Body of pancreas (tissue), 4 donors: Measurements from ENCODE around the gene TLCD3B. TPM values are rescaled to one million over a fixed set of nuclear protein-coding genes. Genes with fewer than 3 reads are reported as not detected.

Experiments used
- ATAC-seq: fragments of 150-250 bp; one replicate; pipeline ENCODE4 v1.9.1; 2016
- DNase-seq, 4 donors: peaks; one replicate each; pipeline ENCODE4 v3.0.0-alpha.2; 2019
- H3K27ac ChIP-seq, 4 donors: fragments of 200-600 bp; sonication (generic); 1 replicate in 3 of 4; 2 replicates in 1 of 4; pipeline versions ENCODE4 v1.5.1 to v1.6.1; 2016 to 2019; ENCODE audit warnings: mild to moderate bottlenecking in 1 of 4, mixed read lengths in 1 of 4, moderate library complexity in 1 of 4
- H3K27me3 ChIP-seq, 2 donors: fragments of 200-600 bp; sonication (generic); one replicate each; pipeline ENCODE4 v1.6.0; 2016; ENCODE audit warnings: mild to moderate bottlenecking in 1 of 2
- H3K36me3 ChIP-seq, 2 donors: fragments of 200-600 bp; sonication (generic); replicated peaks in 1 of 2; 2 replicates each; pipeline ENCODE4 v1.5.1; 2016; ENCODE audit warnings: low read depth in 2 of 2; ENCODE audit not compliant: insufficient read depth in 1 of 2
- H3K4me1 ChIP-seq: fragments of 200-600 bp; sonication (generic); one replicate; pipeline ENCODE4 v1.6.0; 2016
- H3K4me3 ChIP-seq, 2 donors: fragments of 200-600 bp; sonication (generic); 1 replicate in 1 of 2; 2 replicates in 1 of 2; pipeline ENCODE4 v1.5.1; 2016 to 2019
- H3K9me3 ChIP-seq, 3 donors: fragments of 200-600 bp; sonication (generic); 1 replicate in 2 of 3; 2 replicates in 1 of 3; pipeline ENCODE4 v1.5.1; 2016
- CTCF ChIP-seq, 7 experiments: fragments of 450-650 bp in 4 of 7; fragments of 200-600 bp in 3 of 7; sonication (generic) in 3 of 7; IDR thresholded peaks; one replicate each; pipeline ENCODE4 v1.5.1; 2016 to 2019; ENCODE audit warnings: antibody characterized with exemption in 7 of 7
- POLR2A ChIP-seq, 3 donors: fragments of 450-650 bp; IDR thresholded peaks; one replicate each; pipeline ENCODE4 v1.6.1; 2016; ENCODE audit warnings: antibody characterized with exemption in 3 of 3, mild to moderate bottlenecking in 2 of 3
- WGBS, 2 donors: methylation state at CpG; one replicate each; pipeline ENCODE4 v1.1.5; 2017; 5-methylcytosine and 5-hydroxymethylcytosine counted together
- intact Hi-C: fragments of 100-400 bp; cut with DNase I; formaldehyde crosslinking; loops from one replicate; pipeline ENCODE4 v1.15.1; 2023
- total RNA-seq, 2 donors: library from RNA; depleted of rRNA; stranded (reverse); fragments of >200 nt; gene quantifications; one replicate each; pipeline ENCODE4 v1.1.0, GENCODE V29; 2016

TLCD3B gene
- total RNA-seq, 2 donors from 2014 or later, result not detected

GRCh38 chr16:30065943-30066760 lies 35.1 kb upstream of the TLCD3B start:
- intact Hi-C loops, result no loop called here
- no peaks in the 10 kb centered on the region for H3K9me3 ChIP-seq
- TF ChIP-seq CTCF (IDR thresholded peaks at IDR 0.05), result no peak
- peak in 1 of 3 donors; percentile 16 for TF ChIP-seq POLR2A (IDR thresholded peaks at IDR 0.05)
- peak overlapping the region; percentile 52 to 83 for H3K4me3 ChIP-seq
- peaks cover 45% of the 10 kb centered on the region for H3K4me1 ChIP-seq
- H3K27ac ChIP-seq, result peak overlapping the region; percentile 86 to 99 (median 94)
- DNase-seq (peak in 3 of 4 donors; percentile 59 to 64 (median 59)), ATAC-seq (peak; percentile 15)
- H3K36me3 ChIP-seq, result peaks cover 10 to 22% of the 10 kb centered on the region in 2 donors
- no peaks in the 10 kb centered on the region for H3K27me3 ChIP-seq
- WGBS, 2 donors, result 0% methylated on average over 25 to 43 of the region's 44 CpGs

- Histone ChIP-seq H3K27ac (peak within 1 kb of the TSS; percentile 86 to 99 (median 94)), H3K4me3 (peak within 1 kb of the TSS; percentile 52 to 83), H3K9me3 (no peaks in the 10 kb centered on the region), H3K27me3 (no peaks in the 10 kb centered on the region), H3K36me3 (peaks cover 10 to 19% of the 10 kb centered on the region in 2 donors), H3K4me1 (peaks cover 45% of the 10 kb centered on the region)
- peak; percentile 89 for ATAC-seq
- DNase-seq, result peak; percentile 96 to 98 (median 98)
- peak; percentile 93 to 98 (median 97) for TF ChIP-seq POLR2A (IDR thresholded peaks at IDR 0.05)
- TF ChIP-seq CTCF (IDR thresholded peaks at IDR 0.05), result peak in 2 of 7 experiments; percentile 12 to 18
- 1% methylated on average over 27 to 91 of the region's 99 CpGs for WGBS, 2 donors
- intact Hi-C loops, result no loop called here
Observed at GRCh38 chr16:30065102-30065942, 34.3 kb upstream of the TLCD3B start, which contains the start of gene ALDOA. ALDOA (plus strand) TSS chr16:30065760; CDS start chr16:30066898, 1,138 bp downstream.

DNA sequence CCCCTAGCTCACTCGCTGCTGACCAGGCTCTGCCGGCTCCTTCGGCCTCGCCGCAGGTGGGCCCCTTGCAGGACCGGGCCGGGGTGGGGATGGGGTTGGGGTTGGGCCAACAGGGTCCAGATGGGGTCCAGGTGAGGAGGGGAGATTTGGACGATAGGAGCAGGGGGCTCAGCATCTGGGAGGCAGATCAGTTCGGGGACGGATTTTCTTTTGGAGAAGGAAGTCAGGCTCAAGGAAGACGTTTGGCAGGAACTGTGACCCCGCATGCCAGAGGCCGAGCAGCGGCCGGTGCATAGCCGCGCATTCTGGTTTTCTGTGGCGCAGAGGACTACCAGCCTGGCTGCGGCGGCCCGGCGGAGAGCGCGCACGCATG lies 33.6 kb upstream of the TLCD3B start:
- intact Hi-C loops, result no loop called here
- H3K9me3 ChIP-seq, result no peaks in the 10 kb centered on the region
- peaks cover 40% of the 10 kb centered on the region for H3K4me1 ChIP-seq
- ATAC-seq, result no peak
- H3K27me3 ChIP-seq, result no peaks in the 10 kb centered on the region
- H3K4me3 ChIP-seq, result peak overlapping the region; percentile 29 to 42
- DNase-seq, result peak in 1 of 4 donors; percentile 32
- peaks cover 5 to 13% of the 10 kb centered on the region in 2 donors for H3K36me3 ChIP-seq
- 1 to 2% methylated on average over 9 to 25 of the region's 25 CpGs for WGBS, 2 donors
- H3K27ac ChIP-seq, result peak overlapping the region; percentile 86 to 99 (median 94)
- TF ChIP-seq CTCF (IDR thresholded peaks at IDR 0.05) (no peak), POLR2A (IDR thresholded peaks at IDR 0.05) (peak in 2 of 3 donors; percentile 5 to 44)

DNA sequence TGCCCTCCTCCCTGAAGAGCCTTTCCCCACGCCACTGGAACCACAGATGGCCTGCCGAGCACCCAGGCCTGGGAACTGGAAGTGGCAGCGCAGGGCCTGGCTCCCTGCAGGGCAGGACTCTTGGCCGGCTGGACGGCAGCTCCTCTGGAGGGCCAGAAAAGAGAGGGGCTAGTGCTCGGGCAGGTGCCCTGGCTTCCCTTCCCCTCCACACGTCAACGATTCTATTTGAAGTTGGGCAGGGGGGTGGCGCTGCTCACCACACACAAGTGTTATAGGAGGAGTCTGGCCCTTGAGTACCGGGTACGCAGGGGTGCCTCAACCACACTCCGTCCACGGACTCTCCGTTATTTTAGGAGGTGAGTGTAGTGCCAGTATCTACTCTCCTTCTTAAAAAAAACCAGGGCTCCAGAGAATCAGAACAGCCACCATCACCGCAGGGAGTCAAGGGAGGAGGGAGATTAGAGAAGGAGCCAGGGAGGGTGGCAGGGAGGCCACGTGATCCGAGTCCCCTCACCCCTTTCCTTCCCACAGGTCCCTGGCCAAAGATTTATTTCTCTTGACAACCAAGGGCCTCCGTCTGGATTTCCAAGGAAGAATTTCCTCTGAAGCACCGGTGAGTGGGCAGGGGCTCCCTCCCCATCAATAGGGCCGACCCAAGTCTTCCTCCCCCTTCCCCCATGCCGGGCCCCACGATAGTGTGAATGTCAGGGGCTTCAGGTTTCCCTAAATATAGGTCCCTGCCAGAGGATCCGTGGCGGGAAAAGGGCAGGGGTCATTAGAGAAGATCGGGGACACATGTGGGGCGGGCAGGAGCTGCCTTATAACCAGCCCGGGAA lies 33.0 kb upstream of the TLCD3B start:
- Histone ChIP-seq H3K27ac (peak overlapping the region; percentile 86 to 99 (median 94)), H3K4me3 (peak overlapping the region; percentile 29 to 42), H3K9me3 (no peaks in the 10 kb centered on the region), H3K36me3 (peaks cover 0 to 9% of the 10 kb centered on the region in 2 donors), H3K27me3 (no peaks in the 10 kb centered on the region), H3K4me1 (peaks cover 37% of the 10 kb centered on the region)
- intact Hi-C loops, result no loop called here
- ATAC-seq (peak; percentile 25), DNase-seq (peak; percentile 75 to 85 (median 84))
- WGBS, 2 donors, result 3 to 4% methylated on average over 16 to 27 of the region's 27 CpGs
- TF ChIP-seq CTCF (IDR thresholded peaks at IDR 0.05), result peak in 6 of 7 experiments; percentile 20 to 59 (median 46)
- peak; percentile 21 to 61 (median 56) for TF ChIP-seq POLR2A (IDR thresholded peaks at IDR 0.05)
